SK-N-MC (cell line): ENCODE data around the gene CMTM1.

Source experiments
- DNase-seq: peaks from one replicate; pipeline ENCODE4 v3.0.0-alpha.2; 2011; ENCODE audit warnings: low read depth, low spot score
- H3K27ac ChIP-seq: fragments of 200-600 bp; sonication (generic); 2 replicates; pipeline ENCODE4 v1.5.1; 2016; ENCODE audit warnings: mixed run types
- H3K36me3 ChIP-seq: fragments of 200-600 bp; sonication (generic); 2 replicates; pipeline ENCODE4 v1.6.1; 2017; ENCODE audit warnings: antibody characterized with exemption, low read length, mixed read lengths; ENCODE audit not compliant: insufficient read depth
- H3K4me3 ChIP-seq: fragments of 200-600 bp; sonication (generic); 2 replicates; pipeline ENCODE4 v1.5.1; 2016
- H3K9ac ChIP-seq: fragments of 200-600 bp; sonication (generic); 2 replicates; pipeline ENCODE4 v1.8.0; 2017; ENCODE audit warnings: mixed run types, mixed read lengths; ENCODE audit not compliant: insufficient read length
- H3K9me3 ChIP-seq: fragments of 200-600 bp; sonication (generic); 2 replicates; pipeline ENCODE4 v1.6.1; 2017; ENCODE audit warnings: low read depth, mild to moderate bottlenecking, antibody characterized with exemption, low read length, moderate library complexity, mixed read lengths
- EZH2 ChIP-seq: fragments of 200-600 bp; sonication (generic); IDR thresholded peaks from one replicate; pipeline ENCODE4 v1.6.1; 2017; ENCODE audit warnings: antibody characterized with exemption
- FOXP2 ChIP-seq: optimal IDR thresholded peaks from 2 replicates; pipeline ENCODE3; 2011; ENCODE audit warnings: mild to moderate bottlenecking, moderate library complexity; ENCODE audit not compliant: insufficient read depth; ENCODE audit errors: extremely low read length, control extremely low read depth
- POLR2AphosphoS5 ChIP-seq: IDR thresholded peaks from 2 replicates; pipeline ENCODE4 v1.6.1; 2012; ENCODE audit warnings: mild to moderate bottlenecking, low read depth, low read length, borderline replicate concordance

CMTM1 gene

GRCh38 chr16:66521951-66522771, 44.1 kb upstream of the CMTM1 start:
- no peak for DNase-seq
- H3K9ac ChIP-seq, result no peak overlapping the region

GRCh38 chr16:66522816-66523590, 43.2 kb upstream of the CMTM1 start:
- no peaks in the 10 kb centered on the region for H3K36me3 ChIP-seq
- H3K4me3 ChIP-seq, result no peak overlapping the region
- no peaks in the 10 kb centered on the region for H3K9me3 ChIP-seq
- TF ChIP-seq POLR2AphosphoS5 (no peak), EZH2 (no peak), FOXP2 (no peak)
- DNase-seq, result no peak
- no peak overlapping the region for H3K9ac ChIP-seq
- H3K27ac ChIP-seq, result no peak overlapping the region

More at GRCh38 chr16:66521951-66522771, 44.1 kb upstream of the CMTM1 start:
- Histone ChIP-seq H3K9me3 (no peaks in the 10 kb centered on the region), H3K27ac (no peak overlapping the region), H3K36me3 (no peaks in the 10 kb centered on the region), H3K4me3 (no peak overlapping the region)
- no peak for TF ChIP-seq FOXP2

- no peak overlapping the region for H3K27ac ChIP-seq
- DNase-seq, result no peak
- H3K9me3 ChIP-seq, result no peaks in the 10 kb centered on the region
- no peak overlapping the region for H3K9ac ChIP-seq
- no peak overlapping the region for H3K4me3 ChIP-seq
- H3K36me3 ChIP-seq, result no peaks in the 10 kb centered on the region
- TF ChIP-seq POLR2AphosphoS5 (no peak), EZH2 (no peak)
Measured at GRCh38 chr16:66523861-66524354, 42.3 kb upstream of the CMTM1 start.

- no peak overlapping the region for H3K9ac ChIP-seq
- no peak for DNase-seq
- H3K9me3 ChIP-seq, result no peaks in the 10 kb centered on the region
- no peak overlapping the region for H3K27ac ChIP-seq
- no peaks in the 10 kb centered on the region for H3K36me3 ChIP-seq
- no peak for TF ChIP-seq POLR2AphosphoS5
- TF ChIP-seq FOXP2, result no peak
- no peak for TF ChIP-seq EZH2
- no peak overlapping the region for H3K4me3 ChIP-seq
Measured at GRCh38 chr16:66524601-66525164, 41.6 kb upstream of the CMTM1 start.

- DNase-seq, result no peak
- TF ChIP-seq FOXP2 (no peak), POLR2AphosphoS5 (no peak), EZH2 (no peak)
- H3K27ac ChIP-seq, result no peak overlapping the region
- no peaks in the 10 kb centered on the region for H3K9me3 ChIP-seq
- H3K9ac ChIP-seq, result no peak overlapping the region
- H3K36me3 ChIP-seq, result no peaks in the 10 kb centered on the region
- no peak overlapping the region for H3K4me3 ChIP-seq
Measured at GRCh38 chr16:66525396-66526180, 40.7 kb upstream of the CMTM1 start.

- no peak overlapping the region for H3K27ac ChIP-seq
- no peaks in the 10 kb centered on the region for H3K36me3 ChIP-seq
- no peak overlapping the region for H3K4me3 ChIP-seq
- no peak overlapping the region for H3K9ac ChIP-seq
- no peak for DNase-seq
- no peak for TF ChIP-seq POLR2AphosphoS5
- TF ChIP-seq FOXP2, result no peak
- no peak for TF ChIP-seq EZH2
- no peaks in the 10 kb centered on the region for H3K9me3 ChIP-seq
Measured at GRCh38 chr16:66528294-66528693, 37.9 kb upstream of the CMTM1 start.

GRCh38 chr16:66529475-66529874, 36.8 kb upstream of the CMTM1 start:
- TF ChIP-seq POLR2AphosphoS5, result no peak
- no peak for TF ChIP-seq EZH2
- no peak for TF ChIP-seq FOXP2
- Histone ChIP-seq H3K4me3 (no peak overlapping the region), H3K9ac (no peak overlapping the region), H3K9me3 (no peaks in the 10 kb centered on the region), H3K27ac (no peak overlapping the region), H3K36me3 (no peaks in the 10 kb centered on the region)
- DNase-seq, result no peak

GRCh38 chr16:66534376-66534799, 31.9 kb upstream of the CMTM1 start:
- Histone ChIP-seq H3K9ac (no peak overlapping the region), H3K36me3 (no peaks in the 10 kb centered on the region), H3K9me3 (no peaks in the 10 kb centered on the region), H3K4me3 (no peak overlapping the region), H3K27ac (no peak overlapping the region)
- no peak for DNase-seq
- TF ChIP-seq FOXP2 (no peak), EZH2 (no peak), POLR2AphosphoS5 (no peak)
